Mesenchymal stem cell (in vitro differentiated cells and primary cell): Measurements from ENCODE around the gene LRSAM1.

ENCODE experiments used
- DNase-seq: peaks from one replicate; pipeline ENCODE4 v3.0.0-alpha.2; 2013
- H2AFZ ChIP-seq: one replicate; pipeline ENCODE4 v1.6.1; 2013; ENCODE audit warnings: low read depth, mild to moderate bottlenecking, control low read depth, inconsistent platforms, low read length, moderate library complexity
- H2AK5ac ChIP-seq: 2 replicates; pipeline ENCODE4 v1.6.1; 2013; ENCODE audit warnings: low read length, moderate library complexity, mild to moderate bottlenecking, inconsistent platforms; ENCODE audit not compliant: severe bottlenecking
- H2BK120ac ChIP-seq: one replicate; pipeline ENCODE4 v1.6.1; 2013; ENCODE audit warnings: low read depth, mild to moderate bottlenecking, inconsistent platforms, low read length, moderate library complexity
- H2BK12ac ChIP-seq, 2 experiments: one replicate each; pipeline ENCODE4 v1.6.1; 2013; ENCODE audit warnings: inconsistent platforms in 2 of 2, low read length in 2 of 2, mild to moderate bottlenecking in 2 of 2, moderate library complexity in 2 of 2, control low read depth in 1 of 2
- H2BK15ac ChIP-seq: one replicate; pipeline ENCODE4 v1.6.1; 2013; ENCODE audit warnings: mild to moderate bottlenecking, low read depth, inconsistent platforms; ENCODE audit not compliant: poor library complexity, severe bottlenecking
- H2BK5ac ChIP-seq: 2 replicates; pipeline ENCODE4 v1.6.1; 2013; ENCODE audit warnings: low read depth, mild to moderate bottlenecking, low read length, control low read depth, inconsistent platforms; ENCODE audit not compliant: poor library complexity, severe bottlenecking
- H3K14ac ChIP-seq, 2 experiments: one replicate each; pipeline ENCODE4 v1.6.1; 2013; ENCODE audit warnings: inconsistent platforms in 2 of 2, low read length in 2 of 2, control low read depth in 1 of 2, mild to moderate bottlenecking in 1 of 2, moderate library complexity in 1 of 2
- H3K18ac ChIP-seq, 2 experiments: one replicate each; pipeline ENCODE4 v1.6.1; 2013; ENCODE audit warnings: inconsistent platforms in 2 of 2, low read length in 2 of 2, control low read depth in 1 of 2, low read depth in 1 of 2, mild to moderate bottlenecking in 1 of 2
- H3K23ac ChIP-seq, 2 experiments: one replicate each; pipeline ENCODE4 v1.6.1; 2013; ENCODE audit warnings: inconsistent platforms in 2 of 2, low read length in 2 of 2, mild to moderate bottlenecking in 2 of 2, moderate library complexity in 2 of 2, control low read depth in 1 of 2
- H3K27ac ChIP-seq: 2 replicates; pipeline ENCODE4 v1.5.1; 2013; ENCODE audit warnings: mild to moderate bottlenecking, moderate library complexity, low read length, control low read depth, inconsistent platforms; ENCODE audit not compliant: poor library complexity, severe bottlenecking
- H3K27me3 ChIP-seq, 2 experiments: 2 replicates each; pipeline versions ENCODE4 v1.6.1 to v1.7.0; 2013; ENCODE audit warnings: low read length in 2 of 2, mild to moderate bottlenecking in 2 of 2, moderate library complexity in 2 of 2, control low read depth in 1 of 2, inconsistent platforms in 1 of 2; ENCODE audit not compliant: control insufficient read depth in 1 of 2, insufficient read depth in 1 of 2
- H3K36me3 ChIP-seq, 2 experiments: 2 replicates each; pipeline versions ENCODE4 v1.6.1 to v1.7.0; 2013; ENCODE audit warnings: low read length in 2 of 2, control low read depth in 1 of 2, inconsistent platforms in 1 of 2, low read depth in 1 of 2, mild to moderate bottlenecking in 1 of 2; ENCODE audit not compliant: insufficient read depth in 2 of 2, control insufficient read depth in 1 of 2
- H3K4ac ChIP-seq, 2 experiments: one replicate each; pipeline ENCODE4 v1.6.1; 2013; ENCODE audit warnings: inconsistent platforms in 2 of 2, low read length in 2 of 2, mild to moderate bottlenecking in 2 of 2, moderate library complexity in 2 of 2, control low read depth in 1 of 2, low read depth in 1 of 2
- H3K4me1 ChIP-seq: 2 replicates; pipeline ENCODE4 v1.6.1; 2013; ENCODE audit warnings: low read depth, low read length, control low read depth; ENCODE audit not compliant: control insufficient read depth, insufficient read depth
- H3K4me2 ChIP-seq: 2 replicates; pipeline ENCODE4 v1.6.1; 2013; ENCODE audit warnings: low read length, mild to moderate bottlenecking, inconsistent platforms; ENCODE audit not compliant: poor library complexity, severe bottlenecking
- H3K4me3 ChIP-seq, 2 experiments: 2 replicates each; pipeline versions ENCODE4 v1.5.1 to v1.7.0; 2013; ENCODE audit warnings: low read length in 2 of 2, mild to moderate bottlenecking in 2 of 2, control low read depth in 1 of 2, low read depth in 1 of 2; ENCODE audit not compliant: insufficient read depth in 1 of 2
- H3K79me1 ChIP-seq: replicated peaks from 2 replicates; pipeline ENCODE4 v1.6.1; 2013; ENCODE audit warnings: mild to moderate bottlenecking, control low read depth, low read length, inconsistent platforms; ENCODE audit not compliant: poor library complexity, severe bottlenecking
- H3K9ac ChIP-seq: 2 replicates; pipeline ENCODE4 v1.7.0; 2013; ENCODE audit warnings: mild to moderate bottlenecking, low read length, moderate library complexity
- H3K9me3 ChIP-seq: 2 replicates; pipeline ENCODE4 v1.7.0; 2013; ENCODE audit warnings: mild to moderate bottlenecking, low read length; ENCODE audit not compliant: control insufficient read depth
- H4K8ac ChIP-seq: one replicate; pipeline ENCODE4 v1.6.1; 2013; ENCODE audit warnings: inconsistent platforms, mild to moderate bottlenecking, low read length, moderate library complexity
- H4K91ac ChIP-seq: one replicate; pipeline ENCODE4 v1.6.1; 2013; ENCODE audit warnings: mild to moderate bottlenecking, low read length, inconsistent platforms
- WGBS: methylation state at CpG from one replicate; pipeline ENCODE4 v1.1.7; 2013; ENCODE audit warnings: mixed read lengths; 5-methylcytosine and 5-hydroxymethylcytosine counted together

Gene LRSAM1

GRCh38 chr9:127503947-127504886 lies 52.9 kb downstream of the LRSAM1 start:
- Histone ChIP-seq H3K9me3 (no peaks in the 10 kb centered on the region), H3K27ac (peak overlapping the region; percentile 41), H3K36me3 (peaks cover 82 to 85% of the 10 kb centered on the region in 2 experiments), H2BK12ac (peak overlapping the region; percentile 9 to 11), H3K79me1 (peaks cover 3% of the 10 kb centered on the region), H2AFZ (no peak overlapping the region), H3K23ac (peak overlapping the region in 1 of 2 experiments; percentile 43), H3K4me2 (no peak overlapping the region), H4K8ac (peak overlapping the region; percentile 70), H3K18ac (peak overlapping the region in 1 of 2 experiments; percentile 52), H2BK120ac (no peak overlapping the region), H3K4me3 (no peak overlapping the region), H3K14ac (no peak overlapping the region), H2BK5ac (no peak overlapping the region), H4K91ac (peak overlapping the region; percentile 84), H2BK15ac (no peak overlapping the region), H3K9ac (peak overlapping the region; percentile 36), H3K4ac (peak overlapping the region in 1 of 2 experiments; percentile 20), H2AK5ac (peak overlapping the region; percentile 1), H3K27me3 (no peaks in the 10 kb centered on the region), H3K4me1 (peaks cover 59% of the 10 kb centered on the region)
- 63% methylated on average over 25 of the region's 25 CpGs for WGBS
- DNase-seq: peak; percentile 85

- no peak overlapping the region for H2BK5ac ChIP-seq
- no peaks in the 10 kb centered on the region for H3K27me3 ChIP-seq
- peak overlapping the region in 1 of 2 experiments; percentile 20 for H3K4ac ChIP-seq
- H4K8ac ChIP-seq: peak overlapping the region; percentile 76
- H2BK12ac ChIP-seq: peak overlapping the region in 1 of 2 experiments; percentile 9
- peaks cover 86 to 89% of the 10 kb centered on the region in 2 experiments for H3K36me3 ChIP-seq
- WGBS: 97% methylated on average over 8 of the region's 8 CpGs
- peak overlapping the region; percentile 36 for H3K9ac ChIP-seq
- H3K23ac ChIP-seq: no peak overlapping the region
- H3K9me3 ChIP-seq: no peaks in the 10 kb centered on the region
- DNase-seq: no peak
- peak overlapping the region; percentile 2 for H2AK5ac ChIP-seq
- H2BK120ac ChIP-seq: no peak overlapping the region
- H3K4me2 ChIP-seq: no peak overlapping the region
- no peak overlapping the region for H2AFZ ChIP-seq
- H3K4me3 ChIP-seq: no peak overlapping the region
- H3K79me1 ChIP-seq: peaks cover 3% of the 10 kb centered on the region
- peak overlapping the region; percentile 70 for H4K91ac ChIP-seq
- no peak overlapping the region for H2BK15ac ChIP-seq
- H3K14ac ChIP-seq: no peak overlapping the region
- H3K4me1 ChIP-seq: peaks cover 59% of the 10 kb centered on the region
- H3K18ac ChIP-seq: no peak overlapping the region
- peak overlapping the region; percentile 33 for H3K27ac ChIP-seq
These were observed 53.6 kb downstream of the LRSAM1 start for GRCh38 chr9:127504887-127505251.

- Histone ChIP-seq H3K4me1 (peaks cover 57% of the 10 kb centered on the region), H2BK12ac (peak overlapping the region in 1 of 2 experiments; percentile 59), H3K79me1 (peaks cover 3% of the 10 kb centered on the region), H2BK15ac (no peak overlapping the region), H2BK120ac (no peak overlapping the region), H3K23ac (no peak overlapping the region), H3K27ac (peak overlapping the region; percentile 72), H4K91ac (peak overlapping the region; percentile 78), H4K8ac (peak overlapping the region; percentile 78), H3K9ac (peak overlapping the region; percentile 45), H3K36me3 (peaks cover 86 to 89% of the 10 kb centered on the region in 2 experiments), H3K4ac (no peak overlapping the region), H2AK5ac (peak overlapping the region; percentile 83), H3K27me3 (no peaks in the 10 kb centered on the region), H3K14ac (no peak overlapping the region), H3K4me2 (no peak overlapping the region), H2AFZ (no peak overlapping the region), H2BK5ac (no peak overlapping the region), H3K18ac (no peak overlapping the region), H3K4me3 (no peak overlapping the region), H3K9me3 (no peaks in the 10 kb centered on the region)
- WGBS: 84% methylated on average over 15 of the region's 16 CpGs
- DNase-seq: peak; percentile 72
These were observed 54.2 kb downstream of the LRSAM1 start for GRCh38 chr9:127505396-127506116.
